Activated CD4-positive, alpha-beta T cell treated with anti-CD3 and anti-CD28 coated beads, Interleukin-2, amount 50 U/mL, for 48 hours (primary cell): ENCODE measurements around the gene RANBP10.
A peak's percentile ranks its signal among the peaks of the same experiment; 100 is the strongest.

ENCODE experiments used
- DNase-seq, 2 experiments: peaks; one replicate each; pipeline ENCODE4 v3.0.0-alpha.2; 2020

Gene RANBP10

GRCh38 chr16:67825906-67826305 is 19.5 kb upstream of the RANBP10 start:
- no peak for DNase-seq

- DNase-seq = no peak
These were observed 18.8 kb upstream of the RANBP10 start for GRCh38 chr16:67825119-67825518.

GRCh38 chr16:67822511-67822910 is 16.2 kb upstream of the RANBP10 start:
- DNase-seq = no peak

- DNase-seq = no peak
These were observed 14.4 kb upstream of the RANBP10 start for GRCh38 chr16:67820608-67821259.

- no peak for DNase-seq
These were observed 8.2 kb upstream of the RANBP10 start for GRCh38 chr16:67814567-67814966.

GRCh38 chr16:67811899-67812298 is 5.5 kb upstream of the RANBP10 start:
- no peak for DNase-seq

GRCh38 chr16:67807148-67807682 is 855 bp upstream of the RANBP10 start:
- DNase-seq = no peak

- peak in 1 of 2 experiments; percentile 11 for DNase-seq
These were observed 487 bp downstream of the RANBP10 start for GRCh38 chr16:67805718-67806427.

- no peak for DNase-seq
These were observed 1.4 kb downstream of the RANBP10 start for GRCh38 chr16:67804853-67805542.

- DNase-seq = no peak
These were observed 2.5 kb downstream of the RANBP10 start for GRCh38 chr16:67803894-67804293.

GRCh38 chr16:67801883-67802282 is 4.5 kb downstream of the RANBP10 start:
- DNase-seq = peak; percentile 23 to 27

- no peak for DNase-seq
These were observed 5.1 kb downstream of the RANBP10 start for GRCh38 chr16:67801241-67801640.

GRCh38 chr16:67800338-67800926 is 5.9 kb downstream of the RANBP10 start:
- DNase-seq = no peak

- no peak for DNase-seq
These were observed 10.2 kb downstream of the RANBP10 start for GRCh38 chr16:67796099-67796718.

- DNase-seq = no peak
These were observed 16.3 kb downstream of the RANBP10 start for GRCh38 chr16:67790071-67790470.

GRCh38 chr16:67786491-67786890 is 19.9 kb downstream of the RANBP10 start:
- no peak for DNase-seq

GRCh38 chr16:67783353-67783725 is 23.0 kb downstream of the RANBP10 start:
- no peak for DNase-seq

GRCh38 chr16:67782567-67783352 is 23.6 kb downstream of the RANBP10 start:
- DNase-seq = no peak

- DNase-seq = no peak
These were observed 24.8 kb downstream of the RANBP10 start for GRCh38 chr16:67781565-67781921.

GRCh38 chr16:67780847-67781564 is 25.4 kb downstream of the RANBP10 start:
- no peak for DNase-seq

- no peak for DNase-seq
These were observed 26.9 kb downstream of the RANBP10 start for GRCh38 chr16:67779256-67780014.
